HepG2 (cell line): ENCODE data around the gene ZMYM3.

Experiments used
- NBN ChIP-seq: fragments of 450-650 bp; conservative IDR thresholded peaks from 2 replicates; pipeline ENCODE4 v1.6.1; 2017
- SP1 ChIP-seq, 2 experiments: fragments of 450-650 bp in 1 of 2; sonication (generic) in 1 of 2; formaldehyde crosslinking in 1 of 2; IDR thresholded peaks; 2 replicates each; pipeline versions ENCODE4 v1.4.0 to v1.6.1; 2016 to 2020; ENCODE audit warnings: missing genetic modification reagents in 1 of 2
- ZNF260 ChIP-seq: sonication (generic); formaldehyde crosslinking; IDR thresholded peaks from 2 replicates; pipeline ENCODE4 v1.4.0; 2020; ENCODE audit warnings: missing genetic modification reagents, low read depth, mild to moderate bottlenecking, borderline replicate concordance

DNA sequence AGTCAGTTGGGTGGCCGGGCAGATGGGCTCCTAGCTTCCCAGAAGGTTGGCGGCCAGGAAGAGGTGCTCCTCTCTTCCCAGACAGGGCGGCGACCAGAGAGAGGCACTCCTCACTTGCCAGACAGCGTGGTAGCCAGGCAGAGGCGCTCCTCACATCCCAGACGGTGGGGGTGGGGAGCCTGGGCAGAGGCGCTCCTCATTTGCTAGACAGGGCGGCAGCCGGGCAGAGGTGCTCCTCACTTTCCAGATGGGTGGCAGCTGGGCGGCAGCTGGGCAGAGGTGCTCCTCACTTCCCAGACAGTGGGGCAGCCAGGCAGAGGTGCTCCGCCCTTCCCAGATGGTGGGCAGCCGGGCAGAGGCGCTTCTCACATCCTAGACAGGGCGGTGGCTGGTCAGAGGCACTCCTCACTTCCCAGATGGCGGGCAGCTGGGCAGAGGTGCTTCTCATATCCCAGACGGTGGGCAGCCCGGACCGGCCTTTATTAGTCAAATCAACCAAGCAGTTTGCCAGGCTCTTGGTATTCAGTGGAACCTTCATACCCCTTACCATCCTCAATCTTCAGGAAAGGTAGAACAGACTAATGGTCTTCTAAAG lies 16.0 kb upstream of the ZMYM3 start:
- TF ChIP-seq ZNF260 (CRISPR knock-in tag) (no peak), SP1 (IDR thresholded peaks at IDR 0.05) (no peak), SP1 (CRISPR knock-in tag; IDR thresholded peaks at IDR 0.05) (no peak), NBN (no peak)
